GM15510 (cell line): ENCODE results near the gene ZFPM1.

Experiments used
- POLR2A ChIP-seq: IDR thresholded peaks from 3 replicates; pipeline ENCODE4 v1.6.1; 2011; ENCODE audit warnings: borderline replicate concordance; ENCODE audit not compliant: insufficient read length; ENCODE audit errors: extremely low read depth

Gene ZFPM1

GRCh38 chr16:88449267-88449561 lies 3.9 kb upstream of the ZFPM1 start:
- no peak for TF ChIP-seq POLR2A

DNA sequence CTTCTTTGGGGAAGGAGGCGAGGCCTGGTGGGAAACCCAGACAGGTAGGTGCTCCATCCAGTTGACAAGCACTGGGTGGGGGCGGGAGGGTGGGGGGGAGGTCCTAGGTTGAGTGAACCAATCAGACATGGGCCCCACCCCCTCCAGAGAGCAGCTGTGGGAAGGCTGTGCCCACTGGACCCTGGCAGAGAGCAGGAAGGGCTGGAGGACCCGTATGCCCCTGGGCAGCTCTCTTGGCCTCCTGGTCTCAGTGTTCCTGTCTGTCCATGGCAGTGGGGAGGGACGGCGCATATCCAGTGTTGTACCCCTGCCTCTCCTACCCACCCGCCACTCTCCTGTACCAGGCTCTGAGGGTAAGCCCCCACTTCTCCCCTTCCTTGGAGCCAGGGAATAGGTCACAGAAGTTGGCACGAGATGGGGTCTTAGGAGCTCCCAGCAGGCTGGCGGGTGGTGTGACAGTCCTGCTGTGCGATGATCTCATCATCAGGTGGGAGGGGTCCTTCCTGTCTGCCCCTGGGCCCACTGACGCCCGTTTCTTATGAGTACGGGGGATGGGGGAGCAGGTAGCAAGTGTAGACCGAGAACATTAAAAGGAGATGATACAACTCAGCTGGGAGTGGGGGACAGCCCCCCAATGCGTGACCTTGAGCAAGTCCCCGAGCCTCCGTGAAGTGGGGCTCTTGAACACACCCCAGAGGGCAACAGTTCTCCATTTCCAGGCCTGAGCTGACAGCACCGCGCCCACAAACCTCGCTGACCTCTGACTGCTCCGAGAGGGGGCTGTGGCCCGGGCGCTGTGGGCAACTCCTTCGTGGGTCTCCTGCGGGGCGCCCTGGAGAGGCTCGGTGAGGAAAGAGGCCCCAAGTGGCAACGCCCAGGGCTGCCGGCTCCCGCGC lies 1.2 kb upstream of the ZFPM1 start:
- TF ChIP-seq POLR2A: no peak

GRCh38 chr16:88452482-88453216 lies 431 bp upstream of the ZFPM1 start:
- TF ChIP-seq POLR2A: peak; percentile 39

DNA sequence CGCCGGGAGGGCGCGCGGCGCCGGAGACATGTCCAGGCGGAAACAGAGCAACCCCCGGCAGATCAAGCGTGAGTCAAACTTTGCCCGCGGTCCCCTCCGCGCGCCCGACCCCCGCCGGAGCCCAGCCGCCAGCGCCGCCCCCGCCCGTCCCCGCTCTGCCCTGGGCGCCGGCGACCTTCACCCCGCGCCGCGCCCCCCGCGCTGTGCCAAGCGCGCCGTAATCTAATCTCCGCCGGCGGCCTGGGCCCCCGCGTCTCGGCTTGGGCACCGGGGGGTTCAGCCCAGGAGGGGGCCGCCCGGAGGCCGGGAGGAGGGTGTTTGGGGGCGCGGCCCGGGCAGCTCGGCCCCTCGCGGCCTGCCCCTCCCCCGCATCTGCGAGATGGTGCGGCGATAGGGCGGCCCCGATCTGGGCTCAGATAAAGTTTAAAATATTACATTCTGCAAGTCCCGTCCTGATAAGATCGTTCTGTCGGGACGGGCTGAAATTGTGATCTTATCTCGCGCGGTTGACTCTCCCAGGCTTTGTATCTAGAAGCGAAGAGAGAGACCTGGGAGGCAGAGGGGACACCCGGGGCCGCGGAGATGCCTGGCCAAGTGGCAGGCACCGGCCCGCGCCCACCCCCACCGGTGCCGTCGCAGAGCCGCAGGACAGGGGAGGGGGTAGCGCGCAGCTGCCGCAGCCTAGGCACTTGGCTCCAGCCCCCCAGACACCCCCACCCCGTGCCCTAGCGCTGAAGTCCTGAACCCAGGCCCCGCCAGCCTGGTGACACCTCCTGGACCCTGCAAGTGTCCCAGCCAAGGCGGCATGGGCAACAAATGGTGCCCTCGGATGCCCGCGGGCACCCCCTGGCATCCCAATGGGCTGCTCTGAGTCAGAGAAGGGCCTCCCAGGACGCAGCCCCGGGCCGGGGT lies 787 bp downstream of the ZFPM1 start:
- no peak for TF ChIP-seq POLR2A

- TF ChIP-seq POLR2A: peak; percentile 41
Observed at GRCh38 chr16:88454523-88454947, 1.5 kb downstream of the ZFPM1 start.

DNA sequence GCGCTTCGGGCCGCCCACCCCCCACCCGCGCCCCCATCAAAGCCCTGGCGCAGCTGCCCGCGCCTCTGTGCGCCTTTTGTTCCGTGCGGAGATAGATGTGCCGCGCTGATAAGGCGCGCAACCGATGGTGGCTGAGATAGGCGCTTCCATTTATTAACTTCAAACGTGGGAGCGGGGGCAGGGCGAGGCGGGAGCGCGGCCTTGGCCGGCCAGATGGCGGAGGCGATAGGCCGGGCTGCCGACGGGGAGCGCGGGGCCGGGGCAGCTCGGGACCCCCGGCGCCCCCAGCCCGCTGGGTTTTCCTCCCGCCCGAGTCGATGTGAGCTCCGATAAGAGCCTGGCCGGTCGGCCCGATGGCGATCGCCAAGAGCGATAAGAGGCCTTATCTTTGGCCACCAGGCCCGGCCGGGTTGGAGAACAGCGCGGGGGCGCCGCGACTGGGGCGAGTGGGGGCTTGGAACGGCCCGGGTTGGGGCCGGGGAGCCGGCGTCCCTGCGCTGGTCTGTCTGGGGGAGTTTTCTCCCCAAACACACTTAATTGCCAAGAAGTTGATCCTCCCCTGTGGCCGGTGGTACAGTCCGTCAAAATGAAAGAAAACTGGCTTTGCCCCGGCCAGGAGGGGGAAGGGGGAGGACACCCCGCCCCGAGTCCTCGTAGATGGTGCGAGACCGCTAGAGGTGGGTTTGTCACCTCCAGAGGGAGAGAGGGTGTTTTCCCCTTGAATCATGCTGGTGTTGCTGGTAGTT lies 2.7 kb downstream of the ZFPM1 start:
- TF ChIP-seq POLR2A: peak; percentile 13

DNA sequence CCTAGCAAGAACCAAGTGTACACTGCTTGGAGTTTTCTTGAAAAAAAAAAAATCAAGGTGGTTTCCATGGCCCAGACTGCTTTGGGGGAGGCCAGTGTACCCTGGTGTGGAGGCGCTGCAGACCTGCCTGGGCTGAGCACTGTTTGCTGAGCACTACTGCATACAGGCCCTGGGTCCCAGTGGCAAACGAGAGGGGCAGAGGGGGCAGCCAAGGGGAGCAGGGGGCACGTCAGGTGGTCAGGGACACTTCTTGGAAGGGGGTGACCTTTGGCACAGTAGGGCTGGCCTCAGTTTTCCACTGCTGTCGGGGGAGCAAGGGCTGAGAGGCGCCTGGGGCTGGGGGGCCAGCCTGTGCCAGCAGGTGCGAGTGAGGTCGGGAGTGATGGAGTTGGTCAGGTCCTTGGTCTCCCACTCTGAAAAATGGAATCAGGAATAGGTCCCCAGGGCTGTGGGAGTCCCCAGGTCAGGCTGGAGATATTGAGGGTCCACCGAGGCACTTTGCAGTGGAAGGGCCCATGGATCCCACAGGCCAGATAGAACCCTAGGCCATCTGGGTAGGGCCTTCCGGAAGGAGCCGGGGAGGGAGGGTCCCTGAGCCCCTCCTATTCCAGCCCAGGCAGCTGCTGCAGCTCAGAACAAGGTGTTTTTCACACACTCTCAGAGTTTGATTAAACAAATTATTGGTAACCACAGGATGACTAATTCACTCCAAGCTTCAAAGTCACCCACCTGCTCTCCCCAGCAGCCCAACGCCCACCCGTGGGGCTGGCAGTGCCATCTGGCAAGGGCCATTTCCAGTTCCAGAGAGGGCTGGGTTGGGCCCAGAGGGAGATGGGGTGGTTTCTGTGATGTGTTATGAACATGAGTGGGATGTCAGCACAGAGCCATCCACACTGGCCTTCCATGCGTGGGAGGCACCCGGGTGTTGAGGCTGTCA lies 3.5 kb downstream of the ZFPM1 start:
- TF ChIP-seq POLR2A: no peak

DNA sequence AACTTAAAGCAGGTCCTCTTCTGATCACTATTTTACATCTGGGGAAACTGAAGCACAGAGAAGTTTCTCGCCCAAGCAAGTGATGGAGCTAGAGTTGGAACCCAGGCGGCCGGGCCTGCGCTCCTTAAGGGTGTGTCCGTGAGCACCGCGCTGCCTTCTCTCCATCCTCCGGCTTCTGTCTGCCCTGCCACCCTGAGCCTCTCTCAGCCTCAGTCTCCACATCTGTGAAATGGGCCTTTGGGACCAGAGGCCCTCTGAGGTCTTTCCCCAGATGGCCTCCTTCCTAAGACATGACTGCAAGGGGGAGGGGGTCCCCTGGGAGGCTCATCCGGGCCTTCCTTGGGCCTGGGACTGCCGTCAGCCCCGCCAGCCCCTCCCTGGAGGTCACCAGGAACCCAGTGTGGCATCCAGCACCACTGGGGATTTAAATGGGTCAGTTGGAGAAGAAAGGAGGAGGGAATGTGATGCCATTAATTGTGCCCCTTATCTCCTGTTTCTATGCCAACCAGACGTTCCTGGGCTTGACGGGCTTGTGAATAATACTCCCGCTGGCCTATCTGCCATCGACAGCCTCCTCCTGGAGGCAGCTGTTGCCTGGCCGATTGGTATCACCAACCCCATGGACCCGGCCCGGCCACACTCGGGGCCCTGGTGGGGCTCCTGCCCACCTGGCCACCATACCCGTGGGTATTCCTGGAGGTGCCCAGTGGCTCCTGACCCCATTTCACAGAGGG lies 5.1 kb downstream of the ZFPM1 start:
- no peak for TF ChIP-seq POLR2A

DNA sequence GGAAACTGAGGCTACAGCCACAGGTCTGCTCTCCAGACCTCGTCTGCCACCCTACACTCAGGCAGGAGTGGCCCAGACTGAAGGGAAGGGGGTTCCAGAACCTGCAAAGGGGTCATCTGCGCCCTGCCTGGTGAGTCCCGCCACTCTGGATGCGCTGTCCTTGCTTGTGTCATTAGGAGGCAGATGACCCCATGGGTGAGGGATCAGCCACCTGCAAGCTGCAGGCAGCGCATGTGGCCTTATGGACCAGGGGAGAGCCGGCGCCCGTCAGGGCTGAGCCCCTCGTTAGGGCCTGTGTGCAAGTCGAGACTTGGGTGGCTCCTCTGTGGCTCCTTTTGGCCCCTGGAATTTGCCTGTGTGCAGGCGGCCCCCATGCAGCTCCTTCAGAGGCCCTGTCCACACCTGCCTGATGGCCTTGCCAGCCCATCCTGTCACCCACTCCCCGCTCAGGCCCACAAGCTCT lies 5.7 kb downstream of the ZFPM1 start:
- no peak for TF ChIP-seq POLR2A

DNA sequence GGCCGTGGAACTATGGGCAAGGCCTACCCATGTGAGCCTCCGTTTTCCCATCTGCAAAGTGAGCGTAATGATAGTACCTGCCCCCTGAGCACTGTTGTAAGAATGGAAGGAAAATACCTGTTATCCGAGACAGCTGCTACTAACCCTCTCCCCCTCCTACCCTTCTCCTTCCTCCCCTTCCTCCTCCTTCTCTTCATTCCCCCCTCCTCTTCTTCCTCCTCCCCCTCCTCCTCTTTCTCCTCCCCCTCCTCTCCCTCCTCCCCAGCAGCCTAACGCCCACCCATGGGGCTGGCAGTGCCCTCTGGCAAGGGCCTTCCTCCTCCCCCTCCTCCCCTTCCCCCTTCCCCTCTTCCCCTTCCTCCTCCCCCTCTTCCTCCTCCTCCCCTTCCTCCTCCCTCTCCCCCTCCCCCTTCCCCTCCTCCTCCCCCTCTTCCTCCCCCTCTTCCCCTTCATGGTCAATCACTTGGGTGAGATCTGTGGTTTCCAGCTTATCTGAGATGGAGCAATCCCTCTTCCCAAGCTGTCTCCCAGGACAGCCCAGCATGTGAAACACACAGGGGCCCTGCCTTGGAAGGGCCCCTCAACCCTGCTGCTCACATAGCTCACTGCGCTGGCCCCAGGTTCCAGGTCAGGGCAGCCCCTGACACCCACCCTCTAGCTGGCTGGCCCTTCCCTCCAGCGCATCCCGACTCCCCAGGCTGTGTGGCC lies 6.4 kb downstream of the ZFPM1 start:
- TF ChIP-seq POLR2A: no peak

- TF ChIP-seq POLR2A: no peak
Observed at GRCh38 chr16:88460496-88461330, 7.6 kb downstream of the ZFPM1 start.
